PC-9 (cell line): ENCODE results near the gene IRF4.

Experiments used
- EZH2 ChIP-seq: fragments of 200-600 bp; sonication (generic); IDR thresholded peaks from 2 replicates; pipeline ENCODE4 v1.8.0; 2017; ENCODE audit warnings: antibody characterized with exemption, low read depth
- TF ChIP-seq, protein P1 (sequence below): fragments of 200-600 bp; sonication (generic); conservative IDR thresholded peaks from 2 replicates; pipeline ENCODE4 v1.6.1; 2017; ENCODE audit warnings: mixed run types, antibody characterized with exemption, mild to moderate bottlenecking, moderate library complexity

DNA sequence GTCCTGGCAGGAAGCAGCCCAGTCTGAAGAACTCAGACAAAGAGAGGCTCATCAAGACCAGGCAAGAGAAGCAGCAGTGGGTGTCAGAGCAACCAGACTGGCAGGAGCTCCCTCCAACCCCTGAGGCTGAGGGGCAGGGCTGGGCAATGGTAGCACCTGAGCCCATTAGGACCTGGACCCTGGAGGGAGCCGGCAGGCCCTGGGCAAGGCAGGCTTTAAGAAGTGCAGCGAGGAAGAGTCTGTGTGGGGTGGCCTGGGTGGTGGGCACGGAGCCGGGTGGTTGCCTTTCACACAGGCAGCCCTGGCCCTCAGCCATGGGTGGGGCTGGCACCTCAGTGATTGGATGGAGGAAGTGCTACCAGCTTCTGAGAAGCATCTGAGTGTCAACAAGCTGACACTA lies 33.1 kb upstream of the IRF4 start:
- TF ChIP-seq, protein P1, sequence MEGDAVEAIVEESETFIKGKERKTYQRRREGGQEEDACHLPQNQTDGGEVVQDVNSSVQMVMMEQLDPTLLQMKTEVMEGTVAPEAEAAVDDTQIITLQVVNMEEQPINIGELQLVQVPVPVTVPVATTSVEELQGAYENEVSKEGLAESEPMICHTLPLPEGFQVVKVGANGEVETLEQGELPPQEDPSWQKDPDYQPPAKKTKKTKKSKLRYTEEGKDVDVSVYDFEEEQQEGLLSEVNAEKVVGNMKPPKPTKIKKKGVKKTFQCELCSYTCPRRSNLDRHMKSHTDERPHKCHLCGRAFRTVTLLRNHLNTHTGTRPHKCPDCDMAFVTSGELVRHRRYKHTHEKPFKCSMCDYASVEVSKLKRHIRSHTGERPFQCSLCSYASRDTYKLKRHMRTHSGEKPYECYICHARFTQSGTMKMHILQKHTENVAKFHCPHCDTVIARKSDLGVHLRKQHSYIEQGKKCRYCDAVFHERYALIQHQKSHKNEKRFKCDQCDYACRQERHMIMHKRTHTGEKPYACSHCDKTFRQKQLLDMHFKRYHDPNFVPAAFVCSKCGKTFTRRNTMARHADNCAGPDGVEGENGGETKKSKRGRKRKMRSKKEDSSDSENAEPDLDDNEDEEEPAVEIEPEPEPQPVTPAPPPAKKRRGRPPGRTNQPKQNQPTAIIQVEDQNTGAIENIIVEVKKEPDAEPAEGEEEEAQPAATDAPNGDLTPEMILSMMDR: no peak
- no peak for TF ChIP-seq EZH2
